SK-N-SH (cell line): ENCODE results near the gene EEF2K. TPM values are rescaled to one million over a fixed set of nuclear protein-coding genes. Genes with fewer than 3 reads are reported as not detected.
A peak's percentile ranks its signal among the peaks of the same experiment; 100 is the strongest.

Experiments used
- CTCF ChIA-PET: fragments of 300-600, 350-600 bp; formaldehyde crosslinking; extraction: SDS; loops from one replicate; lab custom pipeline; 2021; lab: Yijun Ruan, JAX
- POLR2A ChIA-PET: fragments of 350-600 bp; sonication (Branson Sonifier 250); formaldehyde crosslinking; extraction: SDS; loops from one replicate; lab custom pipeline; 2020; ENCODE audit warnings: antibody characterized with exemption, inconsistent platforms; lab: Yijun Ruan, JAX
- DNase-seq: peaks from one replicate; pipeline ENCODE4 v3.0.0; 2012
- H2AFZ ChIP-seq: fragments of 200-600 bp; sonication (generic); 2 replicates; pipeline ENCODE4 v1.8.1; 2016; ENCODE audit warnings: antibody characterized with exemption, mild to moderate bottlenecking, low read depth
- H3F3A ChIP-seq: fragments of 200-600 bp; sonication (generic); replicated peaks from 2 replicates; pipeline ENCODE3; 2016; ENCODE audit warnings: antibody characterized with exemption, mild to moderate bottlenecking; ENCODE audit not compliant: insufficient read depth
- H3K27ac ChIP-seq, 2 experiments: fragments of 200-500 bp in 1 of 2; fragments of 200-600 bp in 1 of 2; sonication (Bioruptor generic) in 1 of 2; sonication (generic), shearing (Covaris generic) in 1 of 2; 2 replicates each; pipeline versions ENCODE4 v1.5.1 to v1.6.1; 2014 to 2016; ENCODE audit warnings: low read depth in 2 of 2, inconsistent platforms in 1 of 2, low read length in 1 of 2, mild to moderate bottlenecking in 1 of 2, mixed read lengths in 1 of 2
- H3K27me3 ChIP-seq: fragments of 200-600 bp; sonication (generic), shearing (Covaris generic); 2 replicates; pipeline ENCODE4 v1.6.1; 2016; ENCODE audit warnings: mixed run types; ENCODE audit not compliant: insufficient read depth
- H3K36me3 ChIP-seq, 2 experiments: fragments of 200-500 bp in 1 of 2; fragments of 200-600 bp in 1 of 2; sonication (Bioruptor generic) in 1 of 2; sonication (generic) in 1 of 2; replicated peaks in 1 of 2; 2 replicates each; pipeline versions ENCODE3 to v1.5.1; 2014 to 2016; ENCODE audit warnings: low read length in 1 of 2, mild to moderate bottlenecking in 1 of 2; ENCODE audit not compliant: insufficient read depth in 2 of 2, control insufficient read depth in 1 of 2
- H3K4me1 ChIP-seq, 2 experiments: fragments of 200-500 bp in 1 of 2; fragments of 200-600 bp in 1 of 2; sonication (Bioruptor generic) in 1 of 2; sonication (generic), shearing (Covaris generic) in 1 of 2; 2 replicates each; pipeline versions ENCODE4 v1.5.1 to v1.6.1; 2014 to 2016; ENCODE audit warnings: low read depth in 1 of 2, low read length in 1 of 2, mixed run types in 1 of 2; ENCODE audit not compliant: insufficient read depth in 2 of 2, control insufficient read depth in 1 of 2
- H3K4me2 ChIP-seq: fragments of 200-600 bp; sonication (generic), shearing (Covaris generic); 2 replicates; pipeline ENCODE4 v1.6.1; 2017; ENCODE audit warnings: mixed run types
- H3K4me3 ChIP-seq, 2 experiments: fragments of 200-500 bp in 1 of 2; fragments of 200-600 bp in 1 of 2; sonication (Bioruptor generic) in 1 of 2; sonication (generic), shearing (Covaris generic) in 1 of 2; 2 replicates each; pipeline versions ENCODE4 v1.5.1 to v1.8.1; 2014 to 2016; ENCODE audit warnings: low read depth in 2 of 2, inconsistent platforms in 1 of 2, low read length in 1 of 2, mild to moderate bottlenecking in 1 of 2, mixed read lengths in 1 of 2, moderate library complexity in 1 of 2
- H3K79me2 ChIP-seq: fragments of 200-600 bp; sonication (generic); 2 replicates; pipeline ENCODE4 v1.8.1; 2017; ENCODE audit warnings: mild to moderate bottlenecking; ENCODE audit not compliant: insufficient read depth
- H3K9ac ChIP-seq: fragments of 200-600 bp; sonication (generic); 2 replicates; pipeline ENCODE4 v1.6.1; 2017; ENCODE audit warnings: mixed run types
- H3K9me2 ChIP-seq: fragments of 200-600 bp; sonication (generic); 2 replicates; pipeline ENCODE4 v1.6.1; 2017; ENCODE audit warnings: mixed run types
- H3K9me3 ChIP-seq: fragments of 200-600 bp; sonication (generic); 2 replicates; pipeline ENCODE4 v1.6.1; 2017; ENCODE audit warnings: mixed run types, mild to moderate bottlenecking, moderate library complexity
- H4K20me1 ChIP-seq: fragments of 200-600 bp; sonication (generic); 2 replicates; pipeline ENCODE4 v1.6.1; 2017; ENCODE audit warnings: mild to moderate bottlenecking, mixed run types; ENCODE audit not compliant: insufficient read depth
- ELF1 ChIP-seq: IDR thresholded peaks from 2 replicates; pipeline ENCODE4 v1.4.0; 2012
- EP300 ChIP-seq, 2 experiments: IDR thresholded peaks; 2 replicates each; pipeline versions ENCODE4 v1.4.0 to v1.6.1; 2012; ENCODE audit warnings: borderline replicate concordance in 1 of 2, low read depth in 1 of 2, low read length in 1 of 2
- EZH2phosphoT487 ChIP-seq: fragments of 200-600 bp; sonication (generic); IDR thresholded peaks from 2 replicates; pipeline ENCODE4 v1.6.1; 2017; ENCODE audit warnings: low read depth, mixed run types, mild to moderate bottlenecking, antibody characterized with exemption, moderate library complexity, borderline replicate concordance
- FOSL2 ChIP-seq: IDR thresholded peaks from 2 replicates; pipeline ENCODE4 v1.4.0; 2012; ENCODE audit warnings: low read depth, mild to moderate bottlenecking, moderate library complexity, borderline replicate concordance
- FOXJ3 ChIP-seq: sonication (generic); formaldehyde crosslinking; IDR thresholded peaks from 2 replicates; pipeline ENCODE4 v1.5.1; 2020; ENCODE audit warnings: mild to moderate bottlenecking, missing genetic modification reagents
- FOXM1 ChIP-seq: IDR thresholded peaks from 2 replicates; pipeline ENCODE4 v1.4.0; 2012; ENCODE audit warnings: low read depth, mild to moderate bottlenecking
- GATA2 ChIP-seq: sonication (generic); formaldehyde crosslinking; IDR thresholded peaks from 2 replicates; pipeline ENCODE4 v1.5.0; 2020; ENCODE audit warnings: mild to moderate bottlenecking, missing genetic modification reagents
- IRF3 ChIP-seq: fragments of 150-350 bp; IDR thresholded peaks from 2 replicates; pipeline ENCODE4 v1.6.1; 2016; ENCODE audit warnings: mild to moderate bottlenecking, low read depth, low read length
- JUND ChIP-seq: IDR thresholded peaks from 2 replicates; pipeline ENCODE4 v1.4.0; 2012
- MEF2A ChIP-seq: IDR thresholded peaks from 2 replicates; pipeline ENCODE4 v1.4.0; 2012; ENCODE audit warnings: low read depth, borderline replicate concordance
- MXI1 ChIP-seq: IDR thresholded peaks from 2 replicates; pipeline ENCODE4 v1.6.1; 2012; ENCODE audit warnings: mild to moderate bottlenecking, low read depth, low read length, improper control_type of control experiment
- PBX3 ChIP-seq: IDR thresholded peaks from 2 replicates; pipeline ENCODE4; 2012
- POLR2AphosphoS5 ChIP-seq: IDR thresholded peaks from 2 replicates; pipeline ENCODE4 v1.6.1; 2012; ENCODE audit warnings: low read depth, low read length
- RAD21 ChIP-seq: IDR thresholded peaks from 2 replicates; pipeline ENCODE4 v1.6.1; 2012; ENCODE audit warnings: mild to moderate bottlenecking, low read length
- REST ChIP-seq: IDR thresholded peaks from 2 replicates; pipeline ENCODE4 v1.6.1; 2012; ENCODE audit warnings: mild to moderate bottlenecking, low read depth, low read length, moderate library complexity
- RFX5 ChIP-seq: IDR thresholded peaks from 2 replicates; pipeline ENCODE4 v1.6.1; 2012; ENCODE audit warnings: mild to moderate bottlenecking, improper control_type of control experiment, low read length
- SIN3A ChIP-seq: IDR thresholded peaks from 2 replicates; pipeline ENCODE4 v1.6.1; 2012; ENCODE audit warnings: low read depth, mild to moderate bottlenecking, low read length, moderate library complexity, borderline replicate concordance
- TAF1 ChIP-seq: IDR thresholded peaks from 2 replicates; pipeline ENCODE4 v1.6.1; 2012; ENCODE audit warnings: low read depth, mild to moderate bottlenecking, low read length, moderate library complexity, borderline replicate concordance
- TEAD4 ChIP-seq: IDR thresholded peaks from 2 replicates; pipeline ENCODE4 v1.4.0; 2012; ENCODE audit warnings: mild to moderate bottlenecking, borderline replicate concordance; ENCODE audit not compliant: insufficient read depth
- USF1 ChIP-seq: IDR thresholded peaks from 2 replicates; pipeline ENCODE4 v1.4.0; 2012; ENCODE audit warnings: low read depth, borderline replicate concordance
- WGBS: methylation state at CpG from one replicate; pipeline ENCODE4 v1.1.6; 2017; ENCODE audit warnings: low lambda C conversion rate; 5-methylcytosine and 5-hydroxymethylcytosine counted together
- polyA plus RNA-seq, 3 experiments: library from polyadenylated mRNA; depleted of rRNA; stranded (reverse); fragments of >200 nt; gene quantifications; 2 replicates each; pipeline ENCODE4 v1.2.3, GENCODE V29; 2012
- TF ChIP-seq, protein P1 (sequence below): fragments of 150-350 bp; IDR thresholded peaks from 2 replicates; pipeline ENCODE4 v1.6.1; 2017; ENCODE audit warnings: antibody characterized with exemption, low read length, low read depth, borderline replicate concordance
- TF ChIP-seq, protein P2 (sequence below): IDR thresholded peaks from 2 replicates; pipeline ENCODE4 v1.4.0; 2012; ENCODE audit warnings: low read depth
- TF ChIP-seq, protein P3 (sequence below): fragments of 200-600 bp; sonication (generic); IDR thresholded peaks from 2 replicates; pipeline ENCODE4 v1.6.1; 2017; ENCODE audit warnings: antibody characterized with exemption, mild to moderate bottlenecking, moderate library complexity

Gene EEF2K
- polyA plus RNA-seq, 1 of the 3 experiments (the other 2 are of a cell fraction) = 8.0 TPM

DNA sequence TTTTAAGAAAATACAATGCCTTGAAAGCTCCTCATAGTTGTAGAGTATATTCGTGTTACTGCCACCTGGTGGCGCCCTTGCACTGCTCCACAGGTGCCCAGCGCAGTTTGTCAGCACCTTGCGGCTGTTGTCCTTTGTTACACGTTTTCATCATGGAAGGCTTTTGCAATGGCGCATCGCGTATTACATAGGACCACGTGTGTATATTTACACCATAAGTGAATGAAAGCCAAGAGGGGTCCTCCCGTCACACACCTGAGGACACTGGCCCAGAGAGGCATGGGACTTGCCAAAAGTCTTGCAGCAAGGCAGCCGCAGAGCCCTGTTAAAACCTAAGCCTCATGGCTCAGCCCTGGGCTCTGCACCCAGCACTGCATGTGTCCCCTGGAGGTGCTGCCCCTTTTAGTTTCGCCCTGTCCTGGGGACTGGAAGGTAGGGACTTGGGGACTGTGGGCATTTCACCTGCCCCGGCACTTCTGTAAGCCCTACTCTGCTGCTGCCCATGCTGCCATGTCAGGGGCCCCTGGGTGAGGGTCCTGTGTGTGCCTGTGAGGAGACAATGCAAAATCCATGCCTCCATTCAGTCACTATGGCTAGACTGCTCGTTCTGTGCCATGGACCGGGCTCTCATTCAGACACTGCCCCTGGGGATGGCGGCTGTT, 115.4 kb downstream of the EEF2K start:
- no peak overlapping the region for H3K4me2 ChIP-seq
- DNase-seq = peak; percentile 84
- CTCF ChIA-PET = interaction anchor here (0.6 to 4.3 kb wide), 30 partner anchors 9 to 1475 kb away, joined by 3 to 34 read pairs (median 4); partner anchors contain the start of genes LDAF1 and POLR3E
- TF ChIP-seq TAF1 (no peak), FOXM1 (no peak), FOSL2 (no peak), FOXJ3 (CRISPR knock-in tag) (no peak), JUND (no peak), RAD21 (peak; percentile 94), GATA2 (CRISPR knock-in tag) (no peak), MEF2A (no peak), PBX3 (no peak), TEAD4 (no peak), EZH2phosphoT487 (no peak), REST (no peak), IRF3 (no peak), POLR2AphosphoS5 (no peak), EP300 (IDR thresholded peaks at IDR 0.05; ENCODE audit: borderline replicate concordance in 1 of 2, low read depth in 1 of 2, low read length in 1 of 2) (no peak), ELF1 (no peak), RFX5 (no peak), USF1 (no peak), MXI1 (peak; percentile 68), SIN3A (no peak)
- TF ChIP-seq, protein P1, sequence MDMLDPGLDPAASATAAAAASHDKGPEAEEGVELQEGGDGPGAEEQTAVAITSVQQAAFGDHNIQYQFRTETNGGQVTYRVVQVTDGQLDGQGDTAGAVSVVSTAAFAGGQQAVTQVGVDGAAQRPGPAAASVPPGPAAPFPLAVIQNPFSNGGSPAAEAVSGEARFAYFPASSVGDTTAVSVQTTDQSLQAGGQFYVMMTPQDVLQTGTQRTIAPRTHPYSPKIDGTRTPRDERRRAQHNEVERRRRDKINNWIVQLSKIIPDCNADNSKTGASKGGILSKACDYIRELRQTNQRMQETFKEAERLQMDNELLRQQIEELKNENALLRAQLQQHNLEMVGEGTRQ = no peak
- TF ChIP-seq, protein P2, sequence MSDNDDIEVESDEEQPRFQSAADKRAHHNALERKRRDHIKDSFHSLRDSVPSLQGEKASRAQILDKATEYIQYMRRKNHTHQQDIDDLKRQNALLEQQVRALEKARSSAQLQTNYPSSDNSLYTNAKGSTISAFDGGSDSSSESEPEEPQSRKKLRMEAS = 0 out of 2 replicates have a peak, but pooled peaks have one; percentile 39
- TF ChIP-seq, protein P3, sequence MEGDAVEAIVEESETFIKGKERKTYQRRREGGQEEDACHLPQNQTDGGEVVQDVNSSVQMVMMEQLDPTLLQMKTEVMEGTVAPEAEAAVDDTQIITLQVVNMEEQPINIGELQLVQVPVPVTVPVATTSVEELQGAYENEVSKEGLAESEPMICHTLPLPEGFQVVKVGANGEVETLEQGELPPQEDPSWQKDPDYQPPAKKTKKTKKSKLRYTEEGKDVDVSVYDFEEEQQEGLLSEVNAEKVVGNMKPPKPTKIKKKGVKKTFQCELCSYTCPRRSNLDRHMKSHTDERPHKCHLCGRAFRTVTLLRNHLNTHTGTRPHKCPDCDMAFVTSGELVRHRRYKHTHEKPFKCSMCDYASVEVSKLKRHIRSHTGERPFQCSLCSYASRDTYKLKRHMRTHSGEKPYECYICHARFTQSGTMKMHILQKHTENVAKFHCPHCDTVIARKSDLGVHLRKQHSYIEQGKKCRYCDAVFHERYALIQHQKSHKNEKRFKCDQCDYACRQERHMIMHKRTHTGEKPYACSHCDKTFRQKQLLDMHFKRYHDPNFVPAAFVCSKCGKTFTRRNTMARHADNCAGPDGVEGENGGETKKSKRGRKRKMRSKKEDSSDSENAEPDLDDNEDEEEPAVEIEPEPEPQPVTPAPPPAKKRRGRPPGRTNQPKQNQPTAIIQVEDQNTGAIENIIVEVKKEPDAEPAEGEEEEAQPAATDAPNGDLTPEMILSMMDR = peak; percentile 98

More for the DNA sequence above, 115.4 kb downstream of the EEF2K start:
- Histone ChIP-seq H3K4me1 (peaks cover 0 to 3% of the 10 kb centered on the region in 2 experiments; a peak in 1 of 4 replicates), H3K36me3 (peaks cover 4 to 61% of the 10 kb centered on the region in 2 experiments), H4K20me1 (0 out of 2 replicates have a peak, but pooled peaks cover 5% of the 10 kb centered on the region), H2AFZ (no peak overlapping the region), H3K9ac (no peak overlapping the region), H3F3A (no peaks in the 10 kb centered on the region), H3K79me2 (no peaks in the 10 kb centered on the region; the same call in 1 of the 2 replicates), H3K27me3 (no peaks in the 10 kb centered on the region), H3K9me3 (no peaks in the 10 kb centered on the region), H3K9me2 (no peaks in the 10 kb centered on the region), H3K27ac (no peak overlapping the region; a peak in 1 of 4 replicates), H3K4me3 (peak overlapping the region in 1 of 2 experiments; percentile 14; a peak in 1 of 4 replicates)
- POLR2A ChIA-PET = no interaction called here
- 51% methylated on average over 10 of the region's 16 CpGs for WGBS
